IPS-15b (cell line): ENCODE data around the gene RHBDD1.

Experiments
- H3K27me3 ChIP-seq: one replicate; pipeline ENCODE4 v1.6.1; 2013; ENCODE audit warnings: low read length; ENCODE audit not compliant: control insufficient read depth, insufficient read depth
- H3K36me3 ChIP-seq: one replicate; pipeline ENCODE4 v1.6.1; 2013; ENCODE audit warnings: low read length; ENCODE audit not compliant: control insufficient read depth, insufficient read depth
- H3K4me1 ChIP-seq: one replicate; pipeline ENCODE4 v1.6.1; 2013; ENCODE audit warnings: mild to moderate bottlenecking, low read length; ENCODE audit not compliant: control insufficient read depth, insufficient read depth
- H3K4me3 ChIP-seq: one replicate; pipeline ENCODE4 v1.5.1; 2013; ENCODE audit warnings: low read depth, low read length
- H3K9ac ChIP-seq: one replicate; pipeline ENCODE4 v1.6.1; 2013; ENCODE audit warnings: low read depth, mild to moderate bottlenecking, low read length
- H3K9me3 ChIP-seq: one replicate; pipeline ENCODE4 v1.6.1; 2013; ENCODE audit warnings: mild to moderate bottlenecking, low read length; ENCODE audit not compliant: control insufficient read depth, insufficient read depth

The RHBDD1 gene

GRCh38 chr2:226882606-226883005 is 46.8 kb downstream of the RHBDD1 start:
- H3K27me3 ChIP-seq = no peaks in the 10 kb centered on the region
- no peaks in the 10 kb centered on the region for H3K4me1 ChIP-seq
- no peaks in the 10 kb centered on the region for H3K9me3 ChIP-seq
- H3K36me3 ChIP-seq = no peaks in the 10 kb centered on the region
- no peak overlapping the region for H3K9ac ChIP-seq
- H3K4me3 ChIP-seq = no peak overlapping the region

- Histone ChIP-seq H3K27me3 (no peaks in the 10 kb centered on the region), H3K9ac (no peak overlapping the region), H3K9me3 (no peaks in the 10 kb centered on the region), H3K36me3 (no peaks in the 10 kb centered on the region), H3K4me1 (no peaks in the 10 kb centered on the region), H3K4me3 (no peak overlapping the region)
These were observed 47.5 kb downstream of the RHBDD1 start for GRCh38 chr2:226883296-226883795.

- no peaks in the 10 kb centered on the region for H3K4me1 ChIP-seq
- no peaks in the 10 kb centered on the region for H3K36me3 ChIP-seq
- no peak overlapping the region for H3K4me3 ChIP-seq
- H3K9ac ChIP-seq = no peak overlapping the region
- H3K27me3 ChIP-seq = no peaks in the 10 kb centered on the region
- H3K9me3 ChIP-seq = no peaks in the 10 kb centered on the region
These were observed 48.3 kb downstream of the RHBDD1 start for GRCh38 chr2:226884166-226884565.

- Histone ChIP-seq H3K9ac (no peak overlapping the region), H3K36me3 (no peaks in the 10 kb centered on the region), H3K27me3 (no peaks in the 10 kb centered on the region), H3K9me3 (no peaks in the 10 kb centered on the region), H3K4me3 (no peak overlapping the region), H3K4me1 (no peaks in the 10 kb centered on the region)
These were observed 50.0 kb downstream of the RHBDD1 start for GRCh38 chr2:226885769-226886435.

- Histone ChIP-seq H3K9me3 (no peaks in the 10 kb centered on the region), H3K4me3 (no peak overlapping the region), H3K27me3 (no peaks in the 10 kb centered on the region), H3K36me3 (no peaks in the 10 kb centered on the region), H3K9ac (no peak overlapping the region), H3K4me1 (no peaks in the 10 kb centered on the region)
These were observed 52.1 kb downstream of the RHBDD1 start for GRCh38 chr2:226887940-226888339.

- H3K4me1 ChIP-seq = no peaks in the 10 kb centered on the region
- H3K9me3 ChIP-seq = no peaks in the 10 kb centered on the region
- no peak overlapping the region for H3K4me3 ChIP-seq
These were observed 52.6 kb downstream of the RHBDD1 start for GRCh38 chr2:226888378-226888965.

GRCh38 chr2:226888971-226889370 is 53.1 kb downstream of the RHBDD1 start:
- Histone ChIP-seq H3K36me3 (no peaks in the 10 kb centered on the region), H3K9me3 (no peaks in the 10 kb centered on the region), H3K4me3 (no peak overlapping the region), H3K27me3 (no peaks in the 10 kb centered on the region), H3K9ac (no peak overlapping the region), H3K4me1 (no peaks in the 10 kb centered on the region)

More at GRCh38 chr2:226888378-226888965, 52.6 kb downstream of the RHBDD1 start:
- Histone ChIP-seq H3K27me3 (no peaks in the 10 kb centered on the region), H3K9ac (no peak overlapping the region), H3K36me3 (no peaks in the 10 kb centered on the region)

GRCh38 chr2:226890286-226890685 is 54.4 kb downstream of the RHBDD1 start:
- Histone ChIP-seq H3K4me3 (no peak overlapping the region), H3K9me3 (no peaks in the 10 kb centered on the region), H3K9ac (no peak overlapping the region), H3K36me3 (no peaks in the 10 kb centered on the region), H3K4me1 (no peaks in the 10 kb centered on the region), H3K27me3 (no peaks in the 10 kb centered on the region)

GRCh38 chr2:226891780-226892590 is 56.1 kb downstream of the RHBDD1 start:
- no peak overlapping the region for H3K9ac ChIP-seq

GRCh38 chr2:226892729-226893128 is 56.9 kb downstream of the RHBDD1 start:
- no peaks in the 10 kb centered on the region for H3K36me3 ChIP-seq
- H3K27me3 ChIP-seq = no peaks in the 10 kb centered on the region
- H3K9me3 ChIP-seq = no peaks in the 10 kb centered on the region
- no peaks in the 10 kb centered on the region for H3K4me1 ChIP-seq
- H3K9ac ChIP-seq = no peak overlapping the region
- no peak overlapping the region for H3K4me3 ChIP-seq

More at GRCh38 chr2:226891780-226892590, 56.1 kb downstream of the RHBDD1 start:
- no peaks in the 10 kb centered on the region for H3K4me1 ChIP-seq
- no peaks in the 10 kb centered on the region for H3K9me3 ChIP-seq
- H3K4me3 ChIP-seq = no peak overlapping the region
- no peaks in the 10 kb centered on the region for H3K36me3 ChIP-seq
- H3K27me3 ChIP-seq = no peaks in the 10 kb centered on the region

- no peaks in the 10 kb centered on the region for H3K27me3 ChIP-seq
- no peaks in the 10 kb centered on the region for H3K9me3 ChIP-seq
- H3K4me1 ChIP-seq = no peaks in the 10 kb centered on the region
- no peak overlapping the region for H3K4me3 ChIP-seq
- H3K36me3 ChIP-seq = no peaks in the 10 kb centered on the region
- no peak overlapping the region for H3K9ac ChIP-seq
These were observed 57.4 kb downstream of the RHBDD1 start for GRCh38 chr2:226893216-226893615.
